AG04450 (cell line): ENCODE results near the gene RPGRIP1L. TPM values are rescaled to one million over a fixed set of nuclear protein-coding genes. Genes with fewer than 3 reads are reported as not detected.

ENCODE experiments used
- CTCF ChIA-PET: fragments of 300-600, 350-600 bp; formaldehyde crosslinking; extraction: SDS; loops from one replicate; lab custom pipeline; 2022; ENCODE audit warnings: antibody characterized with exemption, inconsistent platforms; lab: Charles Lee
- POLR2A ChIA-PET: fragments of 350-600 bp; formaldehyde crosslinking; extraction: SDS; loops from one replicate; lab custom pipeline; 2021; ENCODE audit warnings: antibody characterized with exemption, inconsistent platforms; lab: Yijun Ruan, JAX
- DNase-seq: peaks from one replicate; pipeline ENCODE4 v3.0.0-alpha.2; 2011; ENCODE audit warnings: low read depth, low spot score
- H3K27ac ChIP-seq: one replicate; pipeline ENCODE4 v1.5.1; 2012; ENCODE audit warnings: low read depth, low read length, control low read depth
- H3K27me3 ChIP-seq: one replicate; pipeline ENCODE4 v1.6.0; 2012; ENCODE audit warnings: low read length; ENCODE audit not compliant: control insufficient read depth, insufficient read depth
- H3K4me3 ChIP-seq: 2 replicates; pipeline ENCODE4 v1.5.1; 2011; ENCODE audit warnings: mild to moderate bottlenecking, low read depth, low read length, control low read depth
- H3K9me3 ChIP-seq: 2 replicates; pipeline ENCODE4 v1.5.1; 2012; ENCODE audit warnings: low read length; ENCODE audit not compliant: control insufficient read depth, insufficient read depth
- CTCF ChIP-seq: IDR thresholded peaks from 2 replicates; pipeline ENCODE4 v1.5.1; 2011; ENCODE audit warnings: low read depth, low read length, control low read depth, inconsistent platforms
- polyA plus RNA-seq: library from polyadenylated mRNA; depleted of rRNA; stranded (reverse); fragments of >200 nt; gene quantifications from 2 replicates; pipeline ENCODE4 v1.2.3, GENCODE V29; 2011

The RPGRIP1L gene
- polyA plus RNA-seq, 1 experiment, result 13.0 TPM

DNA sequence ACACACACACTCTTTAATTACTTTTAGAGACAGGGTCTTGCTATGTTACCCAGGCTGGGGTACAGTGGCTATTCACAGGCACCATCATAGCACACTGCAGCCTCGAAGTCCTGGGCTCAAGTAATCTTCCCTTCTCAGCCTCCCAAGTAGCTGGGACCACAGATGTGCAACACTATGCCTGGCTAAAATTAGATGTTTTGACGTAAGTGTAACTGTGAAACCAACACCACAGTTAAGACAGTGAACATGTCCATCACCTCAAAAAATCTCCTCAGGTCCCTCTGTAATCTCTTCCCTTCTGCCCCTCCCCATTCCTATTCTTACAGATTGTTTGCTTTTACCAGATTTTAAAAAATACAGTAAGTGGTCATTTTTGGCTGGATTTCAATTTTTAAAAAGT lies 66.7 kb downstream of the RPGRIP1L start:
- DNase-seq, result no peak
- POLR2A ChIA-PET, result no interaction called here
- no peak overlapping the region for H3K27ac ChIP-seq
- CTCF ChIA-PET, result interaction anchor here (0.7 kb wide), 1 partner anchor 191 kb away, joined by 8 read pairs; no protein-coding TSS in a partner anchor
- no peak overlapping the region for H3K4me3 ChIP-seq
- no peaks in the 10 kb centered on the region for H3K27me3 ChIP-seq
- no peaks in the 10 kb centered on the region for H3K9me3 ChIP-seq
- no peak for TF ChIP-seq CTCF

DNA sequence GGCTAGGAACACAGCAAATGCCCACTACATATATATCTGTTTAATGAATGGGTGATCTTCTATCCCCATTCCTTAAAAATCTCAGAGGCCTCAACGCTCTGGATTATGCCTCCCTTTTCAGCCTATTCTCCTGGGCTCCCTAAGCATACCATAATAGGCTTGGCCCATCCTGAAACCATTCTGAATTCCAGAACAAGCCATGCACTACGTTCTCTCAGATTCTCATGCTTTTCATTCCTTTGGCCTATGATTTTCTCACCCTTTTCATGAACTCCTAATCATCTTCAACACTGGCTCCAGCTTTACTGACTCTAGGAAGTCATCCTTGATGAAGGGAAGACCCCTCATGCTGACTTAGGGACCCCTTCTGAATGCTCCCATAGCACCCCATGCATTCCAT lies 71.1 kb downstream of the RPGRIP1L start:
- no peak overlapping the region for H3K27ac ChIP-seq
- no peak overlapping the region for H3K4me3 ChIP-seq
- POLR2A ChIA-PET, result no interaction called here
- H3K9me3 ChIP-seq, result no peaks in the 10 kb centered on the region
- CTCF ChIA-PET, result no interaction called here
- no peak for TF ChIP-seq CTCF
- DNase-seq, result no peak
- no peaks in the 10 kb centered on the region for H3K27me3 ChIP-seq

GRCh38 chr16:53631236-53632025 lies 72.2 kb downstream of the RPGRIP1L start:
- H3K27ac ChIP-seq, result no peak overlapping the region
- POLR2A ChIA-PET, result no interaction called here
- no peaks in the 10 kb centered on the region for H3K27me3 ChIP-seq
- no peak for DNase-seq
- CTCF ChIA-PET, result no interaction called here
- H3K4me3 ChIP-seq, result no peak overlapping the region
- H3K9me3 ChIP-seq, result no peaks in the 10 kb centered on the region
- no peak for TF ChIP-seq CTCF

- POLR2A ChIA-PET, result no interaction called here
- Histone ChIP-seq H3K9me3 (peaks cover 4% of the 10 kb centered on the region; the same call in 1 of the 2 replicates), H3K27me3 (no peaks in the 10 kb centered on the region), H3K27ac (no peak overlapping the region), H3K4me3 (no peak overlapping the region)
- TF ChIP-seq CTCF, result no peak
- CTCF ChIA-PET, result interaction anchor here (0.9 kb wide), 1 partner anchor 120 kb away, joined by 3 read pairs; no protein-coding TSS in a partner anchor
- DNase-seq, result no peak
These were observed 73.9 kb downstream of the RPGRIP1L start for GRCh38 chr16:53629607-53630312.

DNA sequence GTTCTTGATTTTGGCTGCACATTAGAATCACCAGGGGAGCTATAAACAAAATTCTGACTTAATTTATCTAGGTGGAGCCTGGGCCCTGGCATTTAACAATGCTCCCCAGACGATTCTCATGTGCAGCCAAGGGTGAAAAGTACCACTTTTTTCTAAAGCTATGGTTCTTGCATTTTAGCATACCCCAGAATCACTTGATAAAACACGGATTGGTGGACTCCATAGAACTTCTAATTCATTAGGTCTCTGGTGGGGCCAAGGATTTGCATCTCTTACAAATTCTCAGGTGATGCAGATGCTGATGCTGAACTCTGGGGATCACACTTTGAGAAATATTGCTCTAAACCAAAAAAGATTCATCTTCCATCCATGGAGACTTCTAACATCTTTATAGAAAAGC lies 74.5 kb downstream of the RPGRIP1L start:
- ChIA-PET CTCF (interaction anchor here (0.9 kb wide), 1 partner anchor 119 kb away, joined by 3 read pairs; no protein-coding TSS in a partner anchor), POLR2A (no interaction called here)
- no peak overlapping the region for H3K27ac ChIP-seq
- no peak for TF ChIP-seq CTCF
- no peak overlapping the region for H3K4me3 ChIP-seq
- peaks cover 4% of the 10 kb centered on the region; the same call in 1 of the 2 replicates for H3K9me3 ChIP-seq
- no peaks in the 10 kb centered on the region for H3K27me3 ChIP-seq
- no peak for DNase-seq
